HepG2 (cell line): ENCODE results near the gene SIGLEC8. TPM values are rescaled to one million over a fixed set of nuclear protein-coding genes. Genes with fewer than 3 reads are reported as not detected.

Experiments used
- ATAC-seq: fragments of 200-7000 bp; cut with Tn5 transposase; 3 replicates; pipeline ENCODE4 v1.9.1; 2020; ENCODE audit warnings: mild to moderate bottlenecking, moderate library complexity
- BruUV-seq: library from RNA; stranded (reverse); fragments of 400-500 nt; replicated peaks from 2 replicates; lab custom pipeline; 2021; lab: Mats Ljungman, UMichigan
- CTCF ChIA-PET: fragments of 300-600 bp; formaldehyde crosslinking; extraction: SDS; loops from one replicate; lab custom pipeline; 2021; ENCODE audit warnings: low total read pairs, inconsistent platforms, low intra/inter-chr PET ratio; lab: Yijun Ruan, JAX
- POLR2A ChIA-PET: fragments of 350-600 bp; sonication (Branson Sonifier 250); formaldehyde crosslinking; loops from one replicate; lab custom pipeline; 2020; ENCODE audit warnings: antibody characterized with exemption, inconsistent platforms; lab: Yijun Ruan, JAX
- DNase-seq: peaks from one replicate; pipeline ENCODE4 v3.0.0-alpha.2; 2015; ENCODE audit warnings: low spot score
- FAIRE-seq: peaks from 3 replicates; lab custom pipeline; 2011; peaks lifted over from hg19 to GRCh38; lab: Jason Lieb, UNC
- H2AFZ ChIP-seq: one replicate; pipeline ENCODE4 v1.6.1; 2011; ENCODE audit warnings: low read length, inconsistent platforms
- H3K27ac ChIP-seq: fragments of 300-600 bp; 3 replicates; pipeline ENCODE4 v1.8.0; 2011; ENCODE audit warnings: mixed run types, mild to moderate bottlenecking, mixed read lengths, low read length, inconsistent platforms; ENCODE audit not compliant: insufficient read depth; ENCODE audit errors: extremely low read length
- H3K27me3 ChIP-seq, 2 experiments: fragments of 200-600 bp in 1 of 2; 2 replicates in 1 of 2; 3 replicates in 1 of 2; pipeline versions ENCODE4 v1.6.0 to v1.8.0; 2011; ENCODE audit warnings: low read length in 2 of 2, mild to moderate bottlenecking in 2 of 2, moderate library complexity in 2 of 2, inconsistent platforms in 1 of 2; ENCODE audit not compliant: insufficient read depth in 2 of 2, control insufficient read depth in 1 of 2
- H3K36me3 ChIP-seq, 2 experiments: fragments of 200-600 bp in 1 of 2; replicated peaks in 1 of 2; 2 replicates in 1 of 2; 3 replicates in 1 of 2; pipeline versions ENCODE4 v1.5.1 to v1.8.0; 2011; ENCODE audit warnings: low read length in 2 of 2, inconsistent platforms in 1 of 2; ENCODE audit not compliant: insufficient read depth in 2 of 2, control insufficient read depth in 1 of 2
- H3K4me1 ChIP-seq: 2 replicates; pipeline ENCODE4 v1.5.1; 2012; ENCODE audit warnings: low read length, inconsistent platforms; ENCODE audit not compliant: insufficient read depth
- H3K4me2 ChIP-seq: 2 replicates; pipeline ENCODE4 v1.6.0; 2011; ENCODE audit warnings: low read depth, low read length, inconsistent platforms
- H3K4me3 ChIP-seq, 3 experiments: fragments of 200-600 bp in 1 of 3; sonication (generic), shearing (Covaris generic) in 1 of 3; replicated peaks in 1 of 3; 2 replicates each; pipeline ENCODE4 v1.5.1; 2011 to 2016; ENCODE audit warnings: low read length in 3 of 3, inconsistent platforms in 2 of 3, low read depth in 2 of 3, mild to moderate bottlenecking in 2 of 3, control low read depth in 1 of 3, mixed read lengths in 1 of 3; ENCODE audit not compliant: insufficient read depth in 1 of 3
- H3K79me2 ChIP-seq: one replicate; pipeline ENCODE4 v1.6.1; 2011; ENCODE audit warnings: low read length, inconsistent platforms; ENCODE audit not compliant: insufficient read depth
- H3K9ac ChIP-seq: 2 replicates; pipeline ENCODE4 v1.6.0; 2011; ENCODE audit warnings: mild to moderate bottlenecking, low read depth, low read length, inconsistent platforms; ENCODE audit not compliant: insufficient read depth
- H3K9me3 ChIP-seq: 2 replicates; pipeline ENCODE4 v1.5.1; 2012; ENCODE audit warnings: mild to moderate bottlenecking, low read length
- H4K20me1 ChIP-seq: 2 replicates; pipeline ENCODE4 v1.6.0; 2011; ENCODE audit warnings: inconsistent platforms, mild to moderate bottlenecking, low read length, moderate library complexity; ENCODE audit not compliant: insufficient read depth
- AHR ChIP-seq: IDR thresholded peaks from 2 replicates; pipeline ENCODE4 v1.6.1; 2018; ENCODE audit warnings: missing genetic modification reagents, missing compliant biosample characterization
- E2F1 ChIP-seq: sonication (generic); formaldehyde crosslinking; IDR thresholded peaks from 2 replicates; pipeline ENCODE4 v1.5.0; 2020; ENCODE audit warnings: missing genetic modification reagents
- HNF4A ChIP-seq: sonication (generic); formaldehyde crosslinking; IDR thresholded peaks from 2 replicates; pipeline ENCODE4 v1.4.0; 2020; ENCODE audit warnings: missing genetic modification reagents
- JUNB ChIP-seq: sonication (generic); formaldehyde crosslinking; IDR thresholded peaks from 2 replicates; pipeline ENCODE4 v1.8.0; 2022; ENCODE audit warnings: missing genetic modification reagents, mild to moderate bottlenecking, borderline replicate concordance
- NFKBIZ ChIP-seq: IDR thresholded peaks from 2 replicates; pipeline ENCODE4 v1.6.1; 2018; ENCODE audit warnings: missing genetic modification reagents, missing compliant biosample characterization
- RAD51 ChIP-seq: fragments of 450-650 bp; IDR thresholded peaks from 2 replicates; pipeline ENCODE4 v1.6.1; 2016; ENCODE audit warnings: borderline replicate concordance
- SIN3A ChIP-seq: IDR thresholded peaks from 2 replicates; pipeline ENCODE4 v1.6.1; 2011; ENCODE audit warnings: low read depth, mild to moderate bottlenecking, control low read depth, low read length, borderline replicate concordance
- USF2 ChIP-seq, 2 experiments: sonication (generic) in 1 of 2; formaldehyde crosslinking in 1 of 2; IDR thresholded peaks; 2 replicates each; pipeline versions ENCODE4 v1.5.1 to v1.6.1; 2011 to 2020; ENCODE audit warnings: borderline replicate concordance in 1 of 2, low read depth in 1 of 2, low read length in 1 of 2, mild to moderate bottlenecking in 1 of 2, missing genetic modification reagents in 1 of 2, moderate library complexity in 1 of 2
- ZBTB37 ChIP-seq: sonication (generic); formaldehyde crosslinking; IDR thresholded peaks from 2 replicates; pipeline ENCODE4 v1.4.0; 2020; ENCODE audit warnings: mild to moderate bottlenecking, missing genetic modification reagents
- ZFP82 ChIP-seq: sonication (generic); formaldehyde crosslinking; IDR thresholded peaks from 2 replicates; pipeline ENCODE4 v1.5.1; 2020; ENCODE audit warnings: mild to moderate bottlenecking, missing genetic modification reagents, borderline replicate concordance
- WGBS: methylation state at CpG from one replicate; pipeline ENCODE4 v1.1.6; 2017; ENCODE audit warnings: low lambda C conversion rate; 5-methylcytosine and 5-hydroxymethylcytosine counted together
- in situ Hi-C: cut with HindIII; loops from 2 replicates; pipeline ENCODE4 v1.10.0; 2017; ENCODE audit warnings: low pct_unique_long_range_greater_than_20kb; ENCODE audit not compliant: extremely low pct_ligation_motif_present
- intact Hi-C: fragments of 100-400 bp; cut with micrococcal nuclease; formaldehyde crosslinking; loops from one replicate; pipeline ENCODE4 v1.10.0; 2022; ENCODE audit not compliant: unreplicated experiment
- polyA plus RNA-seq, 8 experiments: library from polyadenylated mRNA; depleted of rRNA in 3 of 8; stranded (reverse) in 7 of 8; unstranded in 1 of 8; fragments of >200 nt; fragmentation: Illumina TruSeq in 4 of 8; extraction: Trizol in 4 of 8; gene quantifications; 2 replicates each; pipeline versions ENCODE4 v1.2.1 to v1.2.3, GENCODE V29; 2011 to 2016; ENCODE audit warnings: low read depth in 4 of 8, missing spikeins in 1 of 8, mixed read lengths in 1 of 8; ENCODE audit not compliant: insufficient read depth in 1 of 8
- total RNA-seq, 5 experiments: library from RNA; depleted of rRNA; stranded (reverse); fragments of >200 nt; fragmentation: Illumina TruSeq; extraction: Trizol; gene quantifications; 2 replicates each; pipeline ENCODE4 v1.2.3, GENCODE V29; 2016; ENCODE audit warnings: low read depth in 1 of 5

Gene SIGLEC8
- total and polyA plus RNA-seq, 2 of the 13 experiments (the other 11 are each of a cell fraction or from before 2014, with no cell fraction given), result not detected

GRCh38 chr19:51507640-51508058 lies 49.4 kb upstream of the SIGLEC8 start:
- Histone ChIP-seq H3K36me3 (no peaks in the 10 kb centered on the region), H3K4me2 (no peak overlapping the region), H3K27me3 (no peaks in the 10 kb centered on the region; a peak in 1 of 5 replicates), H3K4me1 (no peaks in the 10 kb centered on the region), H3K9me3 (no peaks in the 10 kb centered on the region), H3K79me2 (no peaks in the 10 kb centered on the region), H3K27ac (no peak overlapping the region), H3K4me3 (no peak overlapping the region), H3K9ac (no peak overlapping the region), H2AFZ (no peak overlapping the region), H4K20me1 (no peaks in the 10 kb centered on the region)
- no peak for FAIRE-seq
- no peak for ATAC-seq
- TF ChIP-seq JUNB (CRISPR knock-in tag), result no peak
- no peak for TF ChIP-seq ZBTB37 (CRISPR knock-in tag)
- no peak for TF ChIP-seq NFKBIZ (CRISPR knock-in tag)
- TF ChIP-seq HNF4A (CRISPR knock-in tag), result peak; percentile 24; the same call in 1 of the 2 replicates
- DNase-seq, result no peak
- intact Hi-C loops (no loop called here), in situ Hi-C loops (no loop called here)
- CTCF ChIA-PET, result no interaction called here
- no TSS peak for BruUV-seq
- WGBS, result 15% methylated on average over 6 of the region's 6 CpGs
- POLR2A ChIA-PET, result no interaction called here

GRCh38 chr19:51507192-51507591 lies 48.9 kb upstream of the SIGLEC8 start:
- BruUV-seq, result no TSS peak
- no peak for ATAC-seq
- TF ChIP-seq AHR (no peak), E2F1 (no peak), USF2 (IDR thresholded peaks at IDR 0.05; ENCODE audit: low read depth, low read length) (no peak), USF2 (CRISPR knock-in tag; IDR thresholded peaks at IDR 0.05; ENCODE audit: borderline replicate concordance) (no peak), ZFP82 (no peak), RAD51 (no peak), SIN3A (no peak)
- no peaks in the 10 kb centered on the region for H3K9me3 ChIP-seq
- no peaks in the 10 kb centered on the region for H4K20me1 ChIP-seq
- H3K79me2 ChIP-seq, result no peaks in the 10 kb centered on the region
- no peak overlapping the region for H3K9ac ChIP-seq
- in situ Hi-C loops (no loop called here), intact Hi-C loops (no loop called here)
- FAIRE-seq, result no peak
- DNase-seq, result no peak
- 4% methylated on average over 3 of the region's 3 CpGs for WGBS
- H3K4me1 ChIP-seq, result no peaks in the 10 kb centered on the region
- H3K36me3 ChIP-seq, result no peaks in the 10 kb centered on the region
- H3K4me3 ChIP-seq, result no peak overlapping the region
- H2AFZ ChIP-seq, result no peak overlapping the region
- H3K27ac ChIP-seq, result no peak overlapping the region
- no peak overlapping the region for H3K4me2 ChIP-seq
- peaks cover 0 to 3% of the 10 kb centered on the region in 2 experiments; a peak in 1 of 5 replicates for H3K27me3 ChIP-seq
- CTCF ChIA-PET, result no interaction called here
- POLR2A ChIA-PET, result no interaction called here
